ENCODE results near the gene GET3.

DNA sequence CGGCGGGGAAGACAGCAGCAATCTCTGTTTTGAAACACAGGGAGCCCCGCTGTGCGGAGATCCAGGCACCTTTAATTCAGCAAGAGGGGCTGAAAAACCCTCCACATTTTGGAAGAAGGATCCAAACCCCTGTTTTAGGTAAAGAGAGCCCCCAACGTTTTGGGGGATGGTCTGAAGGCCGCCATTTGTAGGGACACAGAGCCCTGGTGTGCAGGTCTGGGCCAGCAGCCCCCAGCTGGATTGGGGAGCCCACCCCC lies 41.5 kb downstream of the GET3 start:
- TF ChIP-seq, protein P1, sequence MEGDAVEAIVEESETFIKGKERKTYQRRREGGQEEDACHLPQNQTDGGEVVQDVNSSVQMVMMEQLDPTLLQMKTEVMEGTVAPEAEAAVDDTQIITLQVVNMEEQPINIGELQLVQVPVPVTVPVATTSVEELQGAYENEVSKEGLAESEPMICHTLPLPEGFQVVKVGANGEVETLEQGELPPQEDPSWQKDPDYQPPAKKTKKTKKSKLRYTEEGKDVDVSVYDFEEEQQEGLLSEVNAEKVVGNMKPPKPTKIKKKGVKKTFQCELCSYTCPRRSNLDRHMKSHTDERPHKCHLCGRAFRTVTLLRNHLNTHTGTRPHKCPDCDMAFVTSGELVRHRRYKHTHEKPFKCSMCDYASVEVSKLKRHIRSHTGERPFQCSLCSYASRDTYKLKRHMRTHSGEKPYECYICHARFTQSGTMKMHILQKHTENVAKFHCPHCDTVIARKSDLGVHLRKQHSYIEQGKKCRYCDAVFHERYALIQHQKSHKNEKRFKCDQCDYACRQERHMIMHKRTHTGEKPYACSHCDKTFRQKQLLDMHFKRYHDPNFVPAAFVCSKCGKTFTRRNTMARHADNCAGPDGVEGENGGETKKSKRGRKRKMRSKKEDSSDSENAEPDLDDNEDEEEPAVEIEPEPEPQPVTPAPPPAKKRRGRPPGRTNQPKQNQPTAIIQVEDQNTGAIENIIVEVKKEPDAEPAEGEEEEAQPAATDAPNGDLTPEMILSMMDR (IDR thresholded peaks at IDR 0.05), result no peak
- no peak for TF ChIP-seq EZH2 (IDR thresholded peaks at IDR 0.05; ENCODE audit: borderline replicate concordance, insufficient read depth, low read depth, low read length, poor library complexity, severe bottlenecking)
